SU-DHL-6 (cell line): Measurements from ENCODE around the gene PTPRN2.

ENCODE experiments used
- H2AFZ ChIP-seq: fragments of 200-600 bp; sonication (generic); 2 replicates; pipeline ENCODE4 v1.6.1; 2014; ENCODE audit warnings: low read depth, mild to moderate bottlenecking, moderate library complexity, mixed read lengths, antibody characterized with exemption, low read length; ENCODE audit not compliant: severe bottlenecking
- H3F3A ChIP-seq: fragments of 200-600 bp; shearing (Covaris generic); 2 replicates; pipeline ENCODE4 v1.6.0; 2016; ENCODE audit warnings: antibody characterized with exemption, mild to moderate bottlenecking; ENCODE audit not compliant: insufficient read depth
- H3K27ac ChIP-seq: fragments of 200-600 bp; sonication (generic); 2 replicates; pipeline ENCODE4 v1.5.1; 2016; ENCODE audit warnings: low read depth, mild to moderate bottlenecking, low read length, moderate library complexity, mixed read lengths
- H3K27me3 ChIP-seq: fragments of 200-600 bp; sonication (generic), shearing (Covaris generic); 2 replicates; pipeline ENCODE4 v1.6.0; 2014; ENCODE audit warnings: mild to moderate bottlenecking, low read length
- H3K36me3 ChIP-seq: fragments of 200-600 bp; sonication (generic); 2 replicates; pipeline ENCODE4 v1.6.1; 2014; ENCODE audit warnings: mild to moderate bottlenecking, low read length, mixed read lengths
- H3K4me2 ChIP-seq: fragments of 300-600, 200-600 bp; shearing (Covaris generic), sonication (generic); 2 replicates; pipeline ENCODE4 v1.6.0; 2014; ENCODE audit warnings: low read length, low read depth, mild to moderate bottlenecking; ENCODE audit not compliant: poor library complexity, severe bottlenecking
- H3K4me3 ChIP-seq: fragments of 200-600 bp; sonication (generic); 2 replicates; pipeline ENCODE4 v1.5.1; 2014; ENCODE audit warnings: antibody characterized with exemption, low read length, mild to moderate bottlenecking, mixed read lengths; ENCODE audit not compliant: insufficient read depth, poor library complexity, severe bottlenecking
- H3K79me2 ChIP-seq: fragments of 200-600 bp; sonication (generic); 2 replicates; pipeline ENCODE4 v1.6.1; 2014; ENCODE audit warnings: mild to moderate bottlenecking, low read length, moderate library complexity; ENCODE audit not compliant: insufficient read depth
- H3K9ac ChIP-seq: fragments of 200-600 bp; sonication (generic); 2 replicates; pipeline ENCODE4 v1.7.0; 2014; ENCODE audit warnings: mild to moderate bottlenecking, low read length
- H3K9me2 ChIP-seq: fragments of 200-600 bp; sonication (generic); replicated peaks from 2 replicates; pipeline ENCODE4 v1.6.1; 2014; ENCODE audit warnings: low read length; ENCODE audit not compliant: insufficient read depth
- H3K9me3 ChIP-seq: fragments of 200-600 bp; sonication (generic); 2 replicates; pipeline ENCODE4 v1.6.1; 2014; ENCODE audit warnings: low read length, mixed read lengths; ENCODE audit not compliant: insufficient read depth
- H4K20me1 ChIP-seq: fragments of 200-600 bp; sonication (generic); 2 replicates; pipeline ENCODE4 v1.6.1; 2014; ENCODE audit warnings: low read depth, mild to moderate bottlenecking, antibody characterized with exemption, low read length, moderate library complexity, mixed read lengths
- EZH2phosphoT487 ChIP-seq: fragments of 200-600 bp; sonication (generic), shearing (Covaris generic); conservative IDR thresholded peaks from 2 replicates; pipeline ENCODE4 v1.6.1; 2018; ENCODE audit warnings: mild to moderate bottlenecking, antibody characterized with exemption, low read length, moderate library complexity, mixed read lengths
- TF ChIP-seq, protein P1 (sequence below): fragments of 200-600 bp; sonication (generic); IDR thresholded peaks from one replicate; pipeline ENCODE4 v1.5.1; 2017; ENCODE audit warnings: antibody characterized with exemption, mild to moderate bottlenecking, low read length, moderate library complexity; ENCODE audit not compliant: insufficient read depth, poor library complexity, severe bottlenecking

The PTPRN2 gene

DNA sequence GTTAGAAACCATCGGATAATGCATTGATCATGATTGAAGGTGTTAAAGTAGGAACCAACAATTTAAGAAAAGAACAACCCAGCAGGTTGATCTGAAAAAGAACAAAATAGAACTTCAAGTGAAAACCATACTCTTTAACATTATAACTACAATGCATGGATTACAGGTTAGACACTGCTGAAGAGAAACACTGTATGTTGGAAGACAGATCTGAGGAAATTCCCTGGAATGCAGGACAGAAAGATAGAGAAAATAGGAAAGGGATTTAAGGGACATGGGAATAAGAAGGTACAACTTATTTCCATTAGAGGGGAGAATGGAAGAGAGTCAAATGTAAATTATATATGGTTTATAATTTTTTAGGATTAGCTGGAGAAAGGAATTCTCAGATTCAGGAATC, 947.5 kb downstream of the PTPRN2 start:
- Histone ChIP-seq H3K4me2 (no peak overlapping the region), H3K9ac (no peak overlapping the region), H3K27me3 (peaks cover 4% of the 10 kb centered on the region; the same call in 1 of the 2 replicates), H3F3A (no peaks in the 10 kb centered on the region), H3K36me3 (no peaks in the 10 kb centered on the region), H3K79me2 (no peaks in the 10 kb centered on the region), H3K9me3 (no peaks in the 10 kb centered on the region), H3K4me3 (no peak overlapping the region), H3K27ac (no peak overlapping the region), H4K20me1 (no peaks in the 10 kb centered on the region), H3K9me2 (no peaks in the 10 kb centered on the region), H2AFZ (no peak overlapping the region)
- TF ChIP-seq EZH2phosphoT487 = no peak
- TF ChIP-seq, protein P1, sequence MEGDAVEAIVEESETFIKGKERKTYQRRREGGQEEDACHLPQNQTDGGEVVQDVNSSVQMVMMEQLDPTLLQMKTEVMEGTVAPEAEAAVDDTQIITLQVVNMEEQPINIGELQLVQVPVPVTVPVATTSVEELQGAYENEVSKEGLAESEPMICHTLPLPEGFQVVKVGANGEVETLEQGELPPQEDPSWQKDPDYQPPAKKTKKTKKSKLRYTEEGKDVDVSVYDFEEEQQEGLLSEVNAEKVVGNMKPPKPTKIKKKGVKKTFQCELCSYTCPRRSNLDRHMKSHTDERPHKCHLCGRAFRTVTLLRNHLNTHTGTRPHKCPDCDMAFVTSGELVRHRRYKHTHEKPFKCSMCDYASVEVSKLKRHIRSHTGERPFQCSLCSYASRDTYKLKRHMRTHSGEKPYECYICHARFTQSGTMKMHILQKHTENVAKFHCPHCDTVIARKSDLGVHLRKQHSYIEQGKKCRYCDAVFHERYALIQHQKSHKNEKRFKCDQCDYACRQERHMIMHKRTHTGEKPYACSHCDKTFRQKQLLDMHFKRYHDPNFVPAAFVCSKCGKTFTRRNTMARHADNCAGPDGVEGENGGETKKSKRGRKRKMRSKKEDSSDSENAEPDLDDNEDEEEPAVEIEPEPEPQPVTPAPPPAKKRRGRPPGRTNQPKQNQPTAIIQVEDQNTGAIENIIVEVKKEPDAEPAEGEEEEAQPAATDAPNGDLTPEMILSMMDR = no peak

DNA sequence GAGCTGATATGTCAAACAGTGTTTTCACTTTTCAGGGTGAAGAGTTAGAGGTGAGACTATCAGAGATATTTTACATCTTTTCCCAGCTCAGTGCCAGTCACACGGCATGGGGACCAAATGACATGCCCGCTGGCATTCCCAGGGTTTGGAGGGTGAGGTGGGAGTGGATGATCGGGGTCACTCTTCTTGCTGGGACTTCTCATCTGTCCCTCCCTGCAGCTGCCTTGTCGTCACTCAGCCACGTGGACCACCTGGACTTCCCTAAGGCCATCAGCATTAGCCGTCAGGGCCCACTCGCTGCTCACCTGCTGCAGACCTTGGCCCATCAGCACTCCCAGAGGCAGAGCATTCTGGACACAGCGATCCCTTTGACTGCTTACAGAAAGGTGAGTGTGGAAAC, 949.1 kb downstream of the PTPRN2 start:
- Histone ChIP-seq H3K9ac (no peak overlapping the region), H3K4me2 (no peak overlapping the region), H3K79me2 (no peaks in the 10 kb centered on the region), H3K4me3 (no peak overlapping the region), H3F3A (no peaks in the 10 kb centered on the region), H3K9me3 (no peaks in the 10 kb centered on the region), H3K27ac (no peak overlapping the region), H4K20me1 (no peaks in the 10 kb centered on the region), H3K27me3 (peaks cover 6% of the 10 kb centered on the region; the same call in 1 of the 2 replicates), H3K9me2 (no peaks in the 10 kb centered on the region), H2AFZ (no peak overlapping the region), H3K36me3 (no peaks in the 10 kb centered on the region)
- TF ChIP-seq EZH2phosphoT487 = no peak
- TF ChIP-seq, protein P1 = no peak

DNA sequence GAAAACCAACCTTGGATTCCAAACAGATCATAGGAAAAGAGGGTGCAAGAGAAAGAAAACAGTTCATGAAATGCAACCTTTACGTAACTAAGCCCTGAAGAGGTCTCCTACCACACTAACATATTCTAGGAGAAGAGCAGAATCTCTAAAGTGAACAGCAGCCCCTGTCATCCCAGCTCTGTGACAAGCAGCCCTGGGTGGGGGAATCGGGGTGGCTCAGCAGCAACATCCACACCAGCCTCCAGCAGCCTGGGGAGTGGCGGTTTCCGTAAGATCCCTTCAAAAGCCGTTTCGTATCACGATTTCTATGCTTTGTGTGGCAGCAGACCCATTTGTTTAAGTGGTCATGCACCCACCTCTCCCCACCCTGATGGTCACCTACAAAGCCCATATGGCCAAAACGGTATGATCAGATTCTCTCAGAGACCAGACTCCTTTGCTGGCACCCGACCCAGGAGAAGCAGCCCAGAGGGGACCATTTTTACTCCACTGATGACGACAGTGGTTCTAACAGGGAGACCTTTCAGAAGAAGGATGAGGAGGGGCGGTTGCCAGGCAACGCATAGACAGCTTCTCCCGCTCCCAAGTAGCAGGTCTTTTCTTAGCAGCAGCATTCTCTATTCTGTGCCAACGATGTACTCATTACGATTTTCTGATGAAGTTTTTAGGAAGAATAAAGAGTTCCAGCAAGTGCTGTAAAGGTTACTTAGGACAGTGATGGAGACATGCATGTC, 950.2 kb downstream of the PTPRN2 start:
- H3K36me3 ChIP-seq = no peaks in the 10 kb centered on the region
- no peak overlapping the region for H2AFZ ChIP-seq
- no peaks in the 10 kb centered on the region for H3K79me2 ChIP-seq
- H4K20me1 ChIP-seq = no peaks in the 10 kb centered on the region
- no peak overlapping the region for H3K27ac ChIP-seq
- H3F3A ChIP-seq = no peaks in the 10 kb centered on the region
- no peak overlapping the region for H3K4me2 ChIP-seq
- no peak overlapping the region for H3K4me3 ChIP-seq
- TF ChIP-seq, protein P1 = no peak
- TF ChIP-seq EZH2phosphoT487 = no peak
- peaks cover 6% of the 10 kb centered on the region; the same call in 1 of the 2 replicates for H3K27me3 ChIP-seq
- no peak overlapping the region for H3K9ac ChIP-seq
- no peaks in the 10 kb centered on the region for H3K9me2 ChIP-seq
- no peaks in the 10 kb centered on the region for H3K9me3 ChIP-seq
